Effector CD8-positive, alpha-beta T cell (primary cell): ENCODE measurements around the gene AMPH.
"Not testable (repeated sequence)": the region's sequence is repeated elsewhere in the genome, so short reads cannot be mapped to it uniquely, and the experiment has no call there.

Experiments
- DNase-seq: peaks from one replicate; lab custom pipeline; 2025; lab: John Stamatoyannopoulos, UW

Gene AMPH

GRCh38 chr7:38396852-38397251 lies 234.3 kb downstream of the AMPH start:
- DNase-seq, result no peak

GRCh38 chr7:38395921-38396552 lies 235.1 kb downstream of the AMPH start:
- not testable (repeated sequence) for DNase-seq

GRCh38 chr7:38394660-38395059 lies 236.5 kb downstream of the AMPH start:
- DNase-seq, result no peak

GRCh38 chr7:38393874-38394273 lies 237.3 kb downstream of the AMPH start:
- no peak for DNase-seq

- DNase-seq, result no peak
Observed at GRCh38 chr7:38391751-38392150, 239.4 kb downstream of the AMPH start.

- DNase-seq, result no peak
Observed at GRCh38 chr7:38385682-38386081, 245.5 kb downstream of the AMPH start.

- DNase-seq, result no peak
Observed at GRCh38 chr7:38383281-38383680, 247.9 kb downstream of the AMPH start.

- no peak for DNase-seq
Observed at GRCh38 chr7:38382684-38383083, 248.5 kb downstream of the AMPH start.

GRCh38 chr7:38375453-38375852 lies 255.7 kb downstream of the AMPH start:
- no peak for DNase-seq

GRCh38 chr7:38374507-38374906 lies 256.7 kb downstream of the AMPH start:
- DNase-seq, result peak; percentile 62

- no peak for DNase-seq
Observed at GRCh38 chr7:38373155-38373554, 258.0 kb downstream of the AMPH start.

- DNase-seq, result no peak
Observed at GRCh38 chr7:38372290-38372689, 258.9 kb downstream of the AMPH start.

GRCh38 chr7:38369816-38370493 lies 261.2 kb downstream of the AMPH start:
- peak; percentile 75 for DNase-seq

- DNase-seq, result peak; percentile 75
Observed at GRCh38 chr7:38368191-38368605, 263.0 kb downstream of the AMPH start.

GRCh38 chr7:38367301-38367890 lies 263.8 kb downstream of the AMPH start:
- DNase-seq, result no peak

GRCh38 chr7:38363379-38363778 lies 267.8 kb downstream of the AMPH start:
- DNase-seq, result peak; percentile 52

- DNase-seq, result peak; percentile 19
Observed at GRCh38 chr7:38362611-38363237, 268.4 kb downstream of the AMPH start.

GRCh38 chr7:38360776-38361175 lies 270.4 kb downstream of the AMPH start:
- DNase-seq, result no peak

GRCh38 chr7:38359071-38359601 lies 272.0 kb downstream of the AMPH start:
- peak; percentile 67 for DNase-seq

GRCh38 chr7:38358273-38358831 lies 272.8 kb downstream of the AMPH start:
- not testable (repeated sequence) for DNase-seq

GRCh38 chr7:38354271-38354851 lies 276.8 kb downstream of the AMPH start:
- DNase-seq, result peak; percentile 34

- not testable (repeated sequence) for DNase-seq
Observed at GRCh38 chr7:38353431-38353881, 277.7 kb downstream of the AMPH start.
